ENCODE results near the gene SVIL. TPM values are rescaled to one million over a fixed set of nuclear protein-coding genes. Genes with fewer than 3 reads are reported as not detected.

The SVIL gene
- total RNA-seq, 1 donor from 2014 or later, result 118 TPM

DNA sequence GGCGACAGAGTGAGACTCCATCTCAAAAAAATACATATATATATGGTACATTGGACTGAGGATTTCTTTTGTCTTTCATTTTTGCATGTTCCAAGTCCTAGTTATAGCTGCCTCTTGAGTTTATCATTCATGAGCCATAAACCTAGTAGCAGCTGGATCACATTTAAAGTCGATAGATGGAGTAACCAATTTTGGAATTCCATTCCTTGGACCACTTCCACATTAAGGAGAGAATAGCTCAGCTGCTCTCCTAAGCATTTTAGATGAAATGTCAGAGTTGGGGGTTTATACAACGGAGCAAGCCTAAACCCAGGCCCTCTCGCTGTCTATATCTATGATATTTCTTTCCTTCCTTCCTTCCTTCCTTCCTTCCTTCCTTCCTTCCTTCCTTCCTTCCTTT, 204.7 kb downstream of the SVIL start:
- ATAC-seq, result no peak
- intact Hi-C loops (cut with DNase I), result no loop called here
- Histone ChIP-seq H3K4me3 (no peak overlapping the region), H3K36me3 (peaks cover 15% of the 10 kb centered on the region), H3K4me1 (no peaks in the 10 kb centered on the region), H3K27ac (no peak overlapping the region), H3K27me3 (ENCODE audit: low read depth) (no peaks in the 10 kb centered on the region), H3K9me3 (no peaks in the 10 kb centered on the region)
- TF ChIP-seq CTCF (IDR thresholded peaks at IDR 0.05), result no peak
- DNase-seq, result no peak

DNA sequence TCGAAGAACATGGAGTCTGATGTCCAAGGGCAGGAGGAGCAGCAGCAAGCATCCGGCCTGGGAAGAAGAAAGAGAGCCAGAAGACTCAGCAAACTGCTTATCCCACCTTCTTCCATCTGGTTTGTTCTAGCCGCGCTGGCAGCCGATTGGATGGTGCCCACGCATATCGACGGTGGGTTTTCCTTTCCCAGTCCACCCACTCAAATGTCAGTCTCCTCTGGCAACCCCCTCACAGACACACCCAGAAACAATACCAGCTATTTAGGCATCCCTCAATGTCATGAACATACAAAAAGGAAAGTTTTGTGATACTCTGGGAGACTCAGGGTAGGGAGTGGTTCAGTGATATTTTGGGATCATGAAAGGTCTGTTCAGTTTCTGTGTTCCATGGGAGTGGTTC, 206.3 kb downstream of the SVIL start:
- DNase-seq (no peak), ATAC-seq (no peak)
- Histone ChIP-seq H3K4me1 (no peaks in the 10 kb centered on the region), H3K27me3 (ENCODE audit: low read depth) (no peaks in the 10 kb centered on the region), H3K9me3 (no peaks in the 10 kb centered on the region), H3K27ac (no peak overlapping the region), H3K36me3 (peaks cover 28% of the 10 kb centered on the region), H3K4me3 (no peak overlapping the region)
- TF ChIP-seq CTCF (IDR thresholded peaks at IDR 0.05), result no peak
- intact Hi-C loops (cut with DNase I), result no loop called here

GRCh38 chr10:29427667-29428066, 207.1 kb downstream of the SVIL start:
- Histone ChIP-seq H3K27ac (no peak overlapping the region), H3K4me1 (no peaks in the 10 kb centered on the region), H3K27me3 (ENCODE audit: low read depth) (no peaks in the 10 kb centered on the region), H3K36me3 (peaks cover 28% of the 10 kb centered on the region), H3K9me3 (no peaks in the 10 kb centered on the region), H3K4me3 (no peak overlapping the region)
- ATAC-seq, result no peak
- intact Hi-C loops (cut with DNase I), result no loop called here
- no peak for DNase-seq
- TF ChIP-seq CTCF (IDR thresholded peaks at IDR 0.05), result no peak

- no peak for DNase-seq
- no peaks in the 10 kb centered on the region for H3K27me3 ChIP-seq (ENCODE audit: low read depth)
- intact Hi-C loops (cut with DNase I), result no loop called here
- no peak overlapping the region for H3K4me3 ChIP-seq
- peaks cover 39% of the 10 kb centered on the region for H3K36me3 ChIP-seq
- no peak for TF ChIP-seq CTCF (IDR thresholded peaks at IDR 0.05)
- H3K4me1 ChIP-seq, result no peaks in the 10 kb centered on the region
- H3K27ac ChIP-seq, result no peak overlapping the region
- ATAC-seq, result no peak
- no peaks in the 10 kb centered on the region for H3K9me3 ChIP-seq
These were observed 208.4 kb downstream of the SVIL start for GRCh38 chr10:29426420-29426819.

- Histone ChIP-seq H3K9me3 (no peaks in the 10 kb centered on the region), H3K36me3 (peaks cover 50% of the 10 kb centered on the region), H3K27me3 (ENCODE audit: low read depth) (no peaks in the 10 kb centered on the region), H3K4me3 (no peak overlapping the region), H3K27ac (no peak overlapping the region), H3K4me1 (no peaks in the 10 kb centered on the region)
- intact Hi-C loops (cut with DNase I), result no loop called here
- DNase-seq, result no peak
- no peak for ATAC-seq
- no peak for TF ChIP-seq CTCF (IDR thresholded peaks at IDR 0.05)
These were observed 210.8 kb downstream of the SVIL start for GRCh38 chr10:29424017-29424416.

GRCh38 chr10:29420744-29421143, 214.0 kb downstream of the SVIL start:
- Histone ChIP-seq H3K4me3 (no peak overlapping the region), H3K27me3 (ENCODE audit: low read depth) (no peaks in the 10 kb centered on the region), H3K9me3 (no peaks in the 10 kb centered on the region), H3K36me3 (peaks cover 70% of the 10 kb centered on the region), H3K27ac (no peak overlapping the region), H3K4me1 (no peaks in the 10 kb centered on the region)
- ATAC-seq (no peak), DNase-seq (no peak)
- intact Hi-C loops (cut with DNase I), result no loop called here
- TF ChIP-seq CTCF (IDR thresholded peaks at IDR 0.05), result no peak

All from lower lobe of right lung (tissue), 2 donors.